Adipose tissue (tissue), 3 donors: ENCODE results near the gene GRM8. TPM values are rescaled to one million over a fixed set of nuclear protein-coding genes. Genes with fewer than 3 reads are reported as not detected.

Source experiments
- H3K27ac ChIP-seq: one replicate; pipeline ENCODE4 v1.5.1; 2013; ENCODE audit warnings: low read depth, low read length
- WGBS, 3 donors: extraction: QIAGEN DNeasy Blood & Tissue Kit; methylation state at CpG; one replicate each; pipeline ENCODE4 v1.1.7; 2013; 5-methylcytosine and 5-hydroxymethylcytosine counted together
- polyA plus RNA-seq, 3 donors: library from polyadenylated mRNA; stranded (reverse); fragments of 200-250 nt; gene quantifications; one replicate each; pipeline ENCODE4 v1.2.3, GENCODE V29; 2013
- donor health status: healthy with polysubstance abuse.
- donor health status: Bipolar disorder and iron deficiency.
- donor health status: healthy.

Gene GRM8
- polyA plus RNA-seq, 3 donors = 0.07 to 0.08 TPM; not detected in 1

GRCh38 chr7:126541406-126541805 is 711.3 kb downstream of the GRM8 start:
- H3K27ac ChIP-seq = no peak overlapping the region
- WGBS, 3 donors = 80 to 91% (median 83%) methylated on average over 5 of the region's 5 CpGs

GRCh38 chr7:126535176-126535575 is 717.6 kb downstream of the GRM8 start:
- 59 to 70% (median 68%) methylated on average over 5 of the region's 5 CpGs for WGBS, 3 donors
- no peak overlapping the region for H3K27ac ChIP-seq

- H3K27ac ChIP-seq = no peak overlapping the region
- 58 to 78% (median 69%) methylated on average over 7 of the region's 7 CpGs for WGBS, 3 donors
These were observed 719.0 kb downstream of the GRM8 start for GRCh38 chr7:126533715-126534114.

GRCh38 chr7:126529833-126530232 is 722.9 kb downstream of the GRM8 start:
- H3K27ac ChIP-seq = no peak overlapping the region

GRCh38 chr7:126529254-126529653 is 723.5 kb downstream of the GRM8 start:
- 74 to 98% (median 83%) methylated on average over 3 of the region's 3 CpGs for WGBS, 3 donors

GRCh38 chr7:126525906-126526305 is 726.8 kb downstream of the GRM8 start:
- 86 to 91% (median 91%) methylated on average over 2 of the region's 2 CpGs for WGBS, 3 donors
- H3K27ac ChIP-seq = no peak overlapping the region

More at GRCh38 chr7:126529254-126529653, 723.5 kb downstream of the GRM8 start:
- no peak overlapping the region for H3K27ac ChIP-seq

- no peak overlapping the region for H3K27ac ChIP-seq
- WGBS, 3 donors = 72 to 94% (median 89%) methylated on average over 1 of the region's 1 CpG
These were observed 727.8 kb downstream of the GRM8 start for GRCh38 chr7:126524967-126525366.

GRCh38 chr7:126511046-126511445 is 741.7 kb downstream of the GRM8 start:
- H3K27ac ChIP-seq = no peak overlapping the region
- WGBS, 3 donors = 28 to 87% (median 54%) methylated on average over 2 of the region's 2 CpGs

- WGBS, 3 donors = 68 to 82% (median 73%) methylated on average over 2 of the region's 2 CpGs
- H3K27ac ChIP-seq = no peak overlapping the region
These were observed 751.1 kb downstream of the GRM8 start for GRCh38 chr7:126501617-126502016.

- no peak overlapping the region for H3K27ac ChIP-seq
- 85 to 89% (median 86%) methylated on average over 5 of the region's 5 CpGs for WGBS, 3 donors
These were observed 753.3 kb downstream of the GRM8 start for GRCh38 chr7:126499481-126499880.

GRCh38 chr7:126495733-126496132 is 757.0 kb downstream of the GRM8 start:
- 15 to 61% (median 59%) methylated on average over 2 of the region's 2 CpGs for WGBS, 3 donors
- H3K27ac ChIP-seq = no peak overlapping the region

GRCh38 chr7:126495001-126495400 is 757.7 kb downstream of the GRM8 start:
- 3 to 7% (median 6%) methylated on average over 1 of the region's 1 CpG for WGBS, 3 donors
- no peak overlapping the region for H3K27ac ChIP-seq

- 49 to 84% (median 57%) methylated on average over 2 of the region's 2 CpGs for WGBS, 3 donors
- no peak overlapping the region for H3K27ac ChIP-seq
These were observed 758.9 kb downstream of the GRM8 start for GRCh38 chr7:126493801-126494200.

GRCh38 chr7:126489874-126490273 is 762.9 kb downstream of the GRM8 start:
- H3K27ac ChIP-seq = no peak overlapping the region
- WGBS, 3 donors = 78 to 94% (median 87%) methylated on average over 2 of the region's 2 CpGs

GRCh38 chr7:126487728-126488442 is 764.9 kb downstream of the GRM8 start:
- 68 to 87% (median 68%) methylated on average over 4 of the region's 4 CpGs for WGBS, 3 donors
- H3K27ac ChIP-seq = no peak overlapping the region

GRCh38 chr7:126486806-126487205 is 765.9 kb downstream of the GRM8 start:
- no peak overlapping the region for H3K27ac ChIP-seq

- WGBS, 3 donors = 30 to 50% (median 45%) methylated on average over 4 of the region's 4 CpGs
- H3K27ac ChIP-seq = no peak overlapping the region
These were observed 767.0 kb downstream of the GRM8 start for GRCh38 chr7:126485791-126486190.

- 66 to 79% (median 73%) methylated on average over 3 of the region's 3 CpGs for WGBS, 3 donors
These were observed 768.8 kb downstream of the GRM8 start for GRCh38 chr7:126483972-126484371.

GRCh38 chr7:126472825-126473224 is 779.9 kb downstream of the GRM8 start:
- H3K27ac ChIP-seq = no peak overlapping the region

More at GRCh38 chr7:126483972-126484371, 768.8 kb downstream of the GRM8 start:
- no peak overlapping the region for H3K27ac ChIP-seq

GRCh38 chr7:126462405-126462804 is 790.3 kb downstream of the GRM8 start:
- H3K27ac ChIP-seq = no peak overlapping the region
- WGBS, 3 donors = 45 to 69% (median 53%) methylated on average over 2 of the region's 2 CpGs
